Esophagus squamous epithelium (tissue), 4 donors: ENCODE results near the gene ENDOG.

Experiments used
- CTCF ChIP-seq, 6 experiments: fragments of 450-650 bp in 4 of 6; fragments of 200-600 bp in 2 of 6; sonication (generic) in 2 of 6; IDR thresholded peaks; one replicate each; pipeline ENCODE4 v1.5.1; 2016 to 2019; ENCODE audit warnings: antibody characterized with exemption in 6 of 6, mild to moderate bottlenecking in 4 of 6, moderate library complexity in 4 of 6
- POLR2A ChIP-seq, 4 donors: fragments of 450-650 bp; IDR thresholded peaks; one replicate each; pipeline ENCODE4 v1.6.1; 2017; ENCODE audit warnings: antibody characterized with exemption in 4 of 4, mild to moderate bottlenecking in 4 of 4, moderate library complexity in 3 of 4

GRCh38 chr9:128773049-128773448, 45.3 kb upstream of the ENDOG start:
- no peak for TF ChIP-seq CTCF (IDR thresholded peaks at IDR 0.05)
- TF ChIP-seq POLR2A (IDR thresholded peaks at IDR 0.05), result no peak
